HEK293 (cell line): ENCODE results near the gene DUSP1.

Experiments used
- CTCF ChIP-seq: fragments of 450-650 bp; formaldehyde crosslinking; IDR thresholded peaks from 2 replicates; pipeline ENCODE4 v1.5.1; 2016; ENCODE audit warnings: missing biosample characterization, missing genetic modification characterization
- HOXD13 ChIP-seq: sonication (generic); formaldehyde crosslinking; IDR thresholded peaks from 2 replicates; pipeline ENCODE4 v1.8.0; 2022; ENCODE audit warnings: missing genetic modification reagents, borderline replicate concordance
- KLF16 ChIP-seq: fragments of 450-650 bp; formaldehyde crosslinking; IDR thresholded peaks from 2 replicates; pipeline ENCODE4 v1.5.1; 2017; ENCODE audit warnings: missing biosample characterization, missing genetic modification characterization
- MYNN ChIP-seq: fragments of 450-650 bp; formaldehyde crosslinking; IDR thresholded peaks from 2 replicates; pipeline ENCODE4 v1.5.1; 2016; ENCODE audit warnings: missing biosample characterization, missing genetic modification characterization, borderline replicate concordance
- PATZ1 ChIP-seq: fragments of 450-650 bp; formaldehyde crosslinking; IDR thresholded peaks from 2 replicates; pipeline ENCODE4 v1.5.1; 2016; ENCODE audit warnings: missing biosample characterization, missing genetic modification characterization
- PRDM10 ChIP-seq: fragments of 450-650 bp; formaldehyde crosslinking; IDR thresholded peaks from 2 replicates; pipeline ENCODE4 v1.5.1; 2016; ENCODE audit warnings: missing biosample characterization, missing genetic modification characterization
- ZNF121 ChIP-seq: fragments of 450-650 bp; formaldehyde crosslinking; IDR thresholded peaks from 2 replicates; pipeline ENCODE4 v1.5.1; 2016; ENCODE audit warnings: missing biosample characterization, missing genetic modification characterization
- ZNF302 ChIP-seq: fragments of 450-650 bp; formaldehyde crosslinking; IDR thresholded peaks from 2 replicates; pipeline ENCODE4 v1.5.1; 2016; ENCODE audit warnings: missing biosample characterization, missing genetic modification characterization, low read depth
- ZNF426 ChIP-seq: fragments of 450-650 bp; formaldehyde crosslinking; IDR thresholded peaks from 2 replicates; pipeline ENCODE4 v1.5.1; 2017; ENCODE audit warnings: missing biosample characterization, missing genetic modification characterization, mild to moderate bottlenecking, inconsistent platforms, moderate library complexity
- ZNF560 ChIP-seq: fragments of 450-650 bp; formaldehyde crosslinking; IDR thresholded peaks from 2 replicates; pipeline ENCODE4 v1.5.1; 2017; ENCODE audit warnings: missing biosample characterization, missing genetic modification characterization, borderline replicate concordance
- ZNF707 ChIP-seq: fragments of 450-650 bp; formaldehyde crosslinking; IDR thresholded peaks from 2 replicates; pipeline ENCODE4 v1.5.1; 2016; ENCODE audit warnings: missing biosample characterization, missing genetic modification characterization
- ZNF830 ChIP-seq: fragments of 450-650 bp; IDR thresholded peaks from 2 replicates; pipeline ENCODE4 v1.5.0; 2018; ENCODE audit warnings: missing biosample characterization, missing genetic modification characterization, low read depth, mild to moderate bottlenecking, moderate library complexity

- TF ChIP-seq CTCF (no peak), ZNF426 (no peak), ZNF830 (tag by site-specific recombination) (no peak), ZNF121 (tag by site-specific recombination) (no peak), PATZ1 (tag by site-specific recombination) (no peak), ZNF302 (no peak), PRDM10 (tag by site-specific recombination) (no peak), ZNF560 (tag by site-specific recombination) (no peak), MYNN (no peak), ZNF707 (tag by site-specific recombination) (no peak), KLF16 (tag by site-specific recombination) (no peak), HOXD13 (CRISPR knock-in tag) (no peak)
These were observed 34.2 kb upstream of the DUSP1 start for GRCh38 chr5:172805018-172805683.
